HG03139 (cell line): ENCODE data around the gene QSOX2.

Experiments used
- ATAC-seq: cut with Tn5 transposase; IDR thresholded peaks from one replicate; pipeline ENCODE4 v1.9.1; 2021; ENCODE audit not compliant: unreplicated experiment

The QSOX2 gene, protein sequence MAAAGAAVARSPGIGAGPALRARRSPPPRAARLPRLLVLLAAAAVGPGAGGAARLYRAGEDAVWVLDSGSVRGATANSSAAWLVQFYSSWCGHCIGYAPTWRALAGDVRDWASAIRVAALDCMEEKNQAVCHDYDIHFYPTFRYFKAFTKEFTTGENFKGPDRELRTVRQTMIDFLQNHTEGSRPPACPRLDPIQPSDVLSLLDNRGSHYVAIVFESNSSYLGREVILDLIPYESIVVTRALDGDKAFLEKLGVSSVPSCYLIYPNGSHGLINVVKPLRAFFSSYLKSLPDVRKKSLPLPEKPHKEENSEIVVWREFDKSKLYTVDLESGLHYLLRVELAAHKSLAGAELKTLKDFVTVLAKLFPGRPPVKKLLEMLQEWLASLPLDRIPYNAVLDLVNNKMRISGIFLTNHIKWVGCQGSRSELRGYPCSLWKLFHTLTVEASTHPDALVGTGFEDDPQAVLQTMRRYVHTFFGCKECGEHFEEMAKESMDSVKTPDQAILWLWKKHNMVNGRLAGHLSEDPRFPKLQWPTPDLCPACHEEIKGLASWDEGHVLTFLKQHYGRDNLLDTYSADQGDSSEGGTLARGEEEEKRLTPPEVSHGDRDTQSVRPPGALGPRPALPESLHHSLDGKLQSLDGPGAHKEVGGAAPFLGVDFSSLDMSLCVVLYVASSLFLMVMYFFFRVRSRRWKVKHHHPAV

GRCh38 chr9:136245219-136246150 is at the start of gene QSOX2:
Gene QSOX2 (minus strand): TSS chr9:136245812. CDS start chr9:136245803, 9 bp downstream.
- peak; percentile 34 for ATAC-seq

DNA sequence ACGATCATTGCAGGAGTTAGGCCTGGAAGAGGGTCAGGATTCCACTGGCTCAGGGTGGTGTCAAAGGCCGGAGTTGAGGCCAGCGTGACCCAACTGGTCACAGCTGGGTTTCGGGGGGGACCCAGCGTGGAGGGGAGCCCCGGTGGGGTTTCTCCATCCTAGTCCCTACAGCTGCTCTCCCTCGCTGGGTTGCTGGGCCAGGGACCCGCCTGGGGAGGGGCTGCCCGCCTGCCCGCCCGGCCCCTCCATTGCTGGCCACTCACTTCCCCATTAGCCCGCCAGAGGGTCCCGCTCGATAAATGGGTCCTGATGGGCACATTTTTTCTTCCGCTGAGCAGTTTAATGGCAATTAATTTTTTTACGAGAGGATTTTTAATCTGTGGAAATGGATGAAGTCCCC is 49.4 kb upstream of the QSOX2 start:
- ATAC-seq, result no peak

DNA sequence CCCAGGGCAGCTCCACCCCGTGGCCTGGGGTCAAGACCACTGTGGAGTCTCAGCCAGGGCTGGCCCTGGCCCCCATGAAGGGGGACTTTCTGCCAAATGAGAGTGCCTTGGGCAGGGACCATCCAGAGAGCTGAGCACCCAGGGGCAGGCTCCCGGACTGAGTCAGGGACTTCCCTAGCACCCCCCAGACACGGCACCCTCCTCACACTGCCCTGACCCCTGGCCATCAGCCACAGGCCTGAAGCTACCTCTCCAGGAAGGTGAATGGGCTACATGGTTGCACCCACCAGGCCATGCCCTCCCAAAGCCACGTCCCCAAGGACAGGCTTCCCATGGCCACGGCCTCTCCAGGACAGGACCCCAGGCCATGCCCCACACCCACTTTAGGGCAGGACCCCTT is 48.8 kb upstream of the QSOX2 start:
- ATAC-seq, result no peak

DNA sequence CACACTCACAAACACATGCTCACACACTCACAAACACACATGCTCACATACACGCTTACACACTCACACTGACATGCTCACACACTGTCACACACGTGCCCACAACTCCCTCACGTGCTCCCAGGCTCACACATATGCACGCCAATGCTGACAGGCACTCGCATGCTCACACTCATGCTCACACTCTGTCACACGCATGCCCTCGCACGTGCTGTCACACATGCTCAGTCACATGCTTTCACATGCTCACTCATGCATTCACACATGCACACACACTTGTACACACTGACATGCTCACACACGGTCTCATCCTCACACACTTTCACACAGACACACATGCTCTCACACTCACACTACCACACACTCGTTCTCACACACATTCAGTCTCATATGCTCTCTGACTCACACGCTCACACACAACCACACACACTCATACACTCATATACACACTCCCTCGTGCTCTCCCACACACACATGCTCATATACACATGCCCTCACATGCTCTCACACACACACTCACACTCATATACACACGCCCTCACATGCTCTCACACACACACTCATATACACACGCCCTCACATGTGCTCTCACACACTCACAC is 48.0 kb upstream of the QSOX2 start:
- no peak for ATAC-seq

DNA sequence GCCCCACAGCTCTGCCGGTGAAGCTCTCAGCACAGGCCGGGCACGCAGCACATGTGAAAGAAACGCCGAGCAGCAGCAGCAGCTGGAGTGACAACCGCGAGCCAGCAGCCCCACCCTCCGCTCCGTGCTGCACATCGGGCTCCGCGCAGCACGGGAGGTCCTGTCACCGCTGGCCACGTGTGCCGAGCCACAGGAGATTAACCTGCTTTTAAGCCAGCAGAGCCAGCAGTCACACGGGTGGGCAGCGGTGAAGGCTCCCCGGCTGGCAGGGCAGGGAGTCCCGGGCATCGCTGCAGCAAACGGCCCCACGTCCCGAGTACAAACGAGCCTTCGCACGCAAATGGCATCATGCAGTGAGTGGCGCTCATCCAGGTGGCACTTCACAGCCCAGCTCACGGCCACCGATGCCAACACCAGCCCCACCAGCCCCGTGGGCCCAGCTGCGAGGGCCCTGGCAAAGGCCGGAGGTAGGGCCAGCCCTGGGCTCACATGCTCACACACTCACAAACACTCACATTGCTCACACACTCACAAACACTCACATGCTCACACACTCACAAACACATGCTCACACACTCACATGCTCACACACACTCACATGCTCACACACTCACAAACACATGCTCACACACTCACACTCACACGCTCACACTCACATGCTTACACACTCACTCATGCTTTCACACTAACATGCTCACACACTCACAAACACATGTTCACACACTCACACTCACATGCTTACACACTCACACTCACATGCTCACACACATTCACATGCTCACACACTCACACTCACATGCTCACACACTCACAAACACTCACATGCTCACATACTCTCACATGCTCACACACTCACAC is 47.2 kb upstream of the QSOX2 start:
- ATAC-seq, result no peak

DNA sequence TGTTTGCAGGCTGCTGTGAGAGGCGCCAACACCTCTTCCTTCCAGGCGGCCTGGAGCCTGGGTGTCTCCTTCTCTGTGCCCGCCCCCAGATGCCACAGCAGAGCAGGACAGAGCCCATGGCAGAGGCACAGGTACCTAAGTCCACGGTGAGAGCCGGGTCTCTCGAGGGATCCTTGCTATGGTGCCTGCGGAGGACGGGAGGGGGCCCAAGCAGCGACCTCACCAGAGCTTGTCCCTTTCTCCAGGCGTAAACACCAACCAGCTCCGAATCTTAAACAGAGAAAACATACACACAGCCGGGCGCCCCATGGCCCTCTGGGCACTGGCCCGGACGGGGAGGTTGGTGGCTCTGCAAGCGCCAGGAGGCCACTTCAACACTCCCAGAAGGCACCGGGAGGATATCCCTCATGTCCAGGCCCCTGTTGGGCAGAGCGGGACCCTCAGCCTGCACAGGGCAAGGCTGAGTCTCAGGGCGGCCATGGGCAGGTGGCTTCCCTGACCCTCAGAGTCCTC is 46.5 kb upstream of the QSOX2 start:
- no peak for ATAC-seq

GRCh38 chr9:136291306-136292025 is 45.9 kb upstream of the QSOX2 start:
- ATAC-seq, result no peak

DNA sequence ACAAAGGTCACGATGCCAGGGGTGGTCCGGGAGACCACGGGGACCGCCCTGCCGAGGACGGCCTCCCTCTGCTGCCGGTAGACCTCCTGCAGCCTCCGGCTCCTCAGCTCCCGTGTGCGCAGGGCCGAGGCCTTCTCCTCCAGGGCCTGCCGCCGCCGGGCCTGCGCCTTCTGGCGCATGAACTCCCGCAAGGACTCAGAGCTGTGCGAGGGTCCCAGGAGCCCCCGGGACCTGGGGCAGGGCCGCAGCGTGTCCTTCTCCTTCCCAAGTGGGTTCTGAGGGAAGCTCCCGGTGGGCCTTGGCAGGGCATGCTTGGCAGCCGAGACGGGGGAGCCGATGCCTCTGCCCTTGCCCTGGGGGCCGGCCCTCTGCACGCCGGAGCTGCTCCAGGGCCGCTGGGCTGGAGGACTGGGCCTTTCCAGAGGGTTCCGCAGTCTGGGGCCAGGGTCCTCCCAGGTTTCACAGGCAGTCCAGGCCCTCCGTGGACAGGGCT is 44.9 kb upstream of the QSOX2 start:
- no peak for ATAC-seq

DNA sequence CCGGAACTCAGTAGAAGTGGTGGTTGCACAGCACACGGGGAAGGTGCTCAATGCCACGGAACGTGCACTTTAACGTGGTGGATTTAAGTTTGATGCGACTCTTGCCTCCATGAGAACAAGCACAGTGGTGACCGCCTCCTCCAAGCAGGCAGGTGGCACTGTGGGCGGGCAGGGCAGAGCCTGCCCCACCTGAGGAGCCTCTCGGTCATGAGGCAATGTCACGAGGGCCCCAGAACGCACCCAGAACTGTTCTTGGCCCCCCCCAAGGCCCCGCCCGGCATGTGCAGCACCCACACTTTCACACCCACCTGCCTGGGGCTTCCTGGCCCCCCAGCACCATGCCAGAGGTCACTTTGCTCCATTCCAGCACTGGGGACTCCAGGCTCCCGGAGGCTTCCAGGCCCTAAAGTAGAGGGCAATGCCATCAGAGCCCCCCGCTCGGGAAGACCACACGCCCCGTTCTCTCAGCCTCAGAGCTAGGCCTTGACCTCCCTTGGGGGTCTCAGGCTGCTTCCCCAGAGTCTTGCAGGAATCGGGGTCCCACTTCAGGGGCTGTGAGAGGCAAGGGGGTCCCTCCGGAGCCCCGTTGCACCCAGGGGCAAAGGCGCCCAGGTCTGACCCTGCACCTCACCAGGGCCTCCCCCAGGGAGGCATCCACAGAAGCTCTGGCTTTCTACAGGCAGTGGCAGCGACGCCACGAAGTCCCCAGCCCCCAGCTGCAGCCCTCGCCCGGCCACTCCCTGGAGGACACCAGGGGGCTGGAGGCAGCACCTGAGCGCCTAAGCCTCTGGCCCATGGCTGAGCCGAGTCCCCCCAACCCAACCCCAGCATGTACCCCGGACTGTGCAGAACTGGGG is 44.3 kb upstream of the QSOX2 start:
- no peak for ATAC-seq

- no peak for ATAC-seq
Measured at GRCh38 chr9:136287960-136288753, 42.5 kb upstream of the QSOX2 start.

DNA sequence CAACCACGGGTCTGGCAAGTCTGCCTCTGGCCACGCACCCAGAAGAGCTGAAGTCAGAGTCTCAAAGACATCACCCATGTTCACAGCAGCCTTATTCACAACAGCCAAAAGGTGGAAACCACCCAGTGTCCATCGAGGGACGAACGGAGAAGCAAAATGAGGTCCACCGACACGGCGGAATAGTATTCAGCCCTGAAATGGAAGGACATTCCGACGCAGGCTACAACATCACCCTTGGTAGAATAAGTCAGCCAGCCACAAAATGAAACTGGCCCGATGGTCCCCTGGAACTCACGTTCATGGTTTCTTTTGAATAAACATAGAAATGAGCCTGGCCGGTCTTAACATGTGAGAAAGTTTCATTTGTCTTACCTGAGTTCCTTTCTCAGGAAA is 41.4 kb upstream of the QSOX2 start:
- ATAC-seq, result no peak

- ATAC-seq, result no peak
Measured at GRCh38 chr9:136286359-136286986, 40.9 kb upstream of the QSOX2 start.

DNA sequence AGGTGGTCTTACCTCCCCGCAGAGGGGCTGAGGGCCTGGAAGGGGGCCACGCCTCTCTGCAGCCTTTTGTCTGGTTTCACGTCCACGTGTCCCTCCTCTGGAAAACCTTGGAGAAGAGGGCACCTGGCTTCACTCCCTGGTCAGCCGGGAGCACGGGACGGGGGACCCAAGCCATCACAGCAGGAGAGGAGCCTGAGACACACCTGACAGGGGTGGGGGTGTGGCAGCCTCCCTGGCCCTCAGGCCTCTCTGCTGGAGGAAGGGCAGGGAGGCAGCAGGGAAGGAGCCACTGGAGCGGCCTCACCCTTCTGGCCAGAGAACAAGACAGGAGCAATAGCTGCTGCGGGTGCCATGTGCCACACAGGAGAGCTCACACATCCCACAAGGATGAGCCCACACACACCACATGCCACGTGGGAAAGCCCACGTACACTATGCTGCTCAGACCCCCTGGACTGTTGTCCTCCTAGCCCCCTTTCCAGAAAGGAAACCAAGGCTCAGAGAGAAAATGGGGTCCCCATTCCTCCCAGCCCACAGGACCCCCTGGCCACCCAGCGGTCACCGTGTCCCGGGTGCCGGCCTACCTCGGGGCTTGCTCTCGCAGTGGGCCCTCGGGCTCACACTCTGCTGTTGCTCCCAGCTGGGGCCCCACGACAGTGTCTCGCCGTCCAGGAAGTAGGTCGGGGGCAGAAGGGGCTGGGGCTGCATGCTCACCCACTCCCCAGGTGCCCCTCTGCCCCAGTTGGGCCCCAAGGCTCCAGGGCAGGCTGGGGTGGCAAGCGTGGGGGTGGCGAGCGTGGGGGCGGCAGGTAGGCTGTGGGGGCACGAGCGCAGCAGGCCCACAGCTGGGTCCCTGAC is 40.1 kb upstream of the QSOX2 start:
- ATAC-seq, result no peak

- ATAC-seq, result no peak
Measured at GRCh38 chr9:136284951-136285350, 39.3 kb upstream of the QSOX2 start.

GRCh38 chr9:136284311-136284710 is 38.7 kb upstream of the QSOX2 start:
- ATAC-seq, result no peak
